Measurements from ENCODE around the gene TTLL12. TPM values are rescaled to one million over a fixed set of nuclear protein-coding genes. Genes with fewer than 3 reads are reported as not detected.

The TTLL12 gene
- total RNA-seq, 1 donor from 2014 or later: 21.4 TPM

DNA sequence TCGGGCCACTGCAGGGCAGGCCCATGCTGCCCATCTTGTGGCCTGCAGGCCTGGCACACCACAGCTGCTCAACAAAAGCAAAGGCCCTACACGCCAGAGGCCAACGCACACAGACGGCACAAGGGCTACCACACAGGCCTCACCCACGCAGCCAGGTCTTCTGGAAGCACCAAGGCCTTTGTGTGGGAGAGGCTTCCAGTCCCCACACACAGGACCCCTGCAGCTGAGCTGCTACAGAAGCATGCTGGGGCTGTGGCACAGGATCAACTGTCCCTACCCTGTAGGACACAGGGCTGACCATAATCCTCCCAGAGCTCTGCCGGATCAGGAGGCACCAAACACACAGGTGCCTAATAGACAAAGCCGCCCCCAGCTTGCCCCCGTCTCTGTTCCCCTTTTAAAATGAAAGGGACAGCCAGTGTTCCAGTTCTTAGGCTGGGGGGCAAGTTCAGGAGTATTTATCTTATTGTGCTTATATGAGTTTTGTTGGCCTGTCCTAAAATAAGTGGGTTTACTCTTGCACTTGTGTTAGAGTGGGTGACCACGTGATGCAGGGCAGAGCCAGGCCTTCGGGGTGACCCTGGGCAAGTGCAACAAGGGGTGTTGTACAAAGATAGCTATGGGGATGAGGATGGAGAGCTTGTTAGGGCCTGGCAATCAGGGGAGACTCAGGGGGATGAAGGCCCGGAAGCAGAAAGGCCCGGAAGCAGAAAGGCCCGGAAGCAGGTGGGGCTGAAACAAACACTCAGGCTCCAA is 5.4 kb downstream of the TTLL12 start:
- H3K4me3 ChIP-seq (ENCODE audit: insufficient read depth, low read depth, low read length): no peak overlapping the region
- no peak overlapping the region for H2AFZ ChIP-seq (ENCODE audit: low read depth, low read length)
- peaks cover 47% of the 10 kb centered on the region for H3K79me2 ChIP-seq (ENCODE audit: insufficient read depth, low read length)
- no peak overlapping the region for H3K9ac ChIP-seq (ENCODE audit: low read length)
- DNase-seq (ENCODE audit: low read depth) (no peak), FAIRE-seq (no peak)
- TF ChIP-seq, protein P1, sequence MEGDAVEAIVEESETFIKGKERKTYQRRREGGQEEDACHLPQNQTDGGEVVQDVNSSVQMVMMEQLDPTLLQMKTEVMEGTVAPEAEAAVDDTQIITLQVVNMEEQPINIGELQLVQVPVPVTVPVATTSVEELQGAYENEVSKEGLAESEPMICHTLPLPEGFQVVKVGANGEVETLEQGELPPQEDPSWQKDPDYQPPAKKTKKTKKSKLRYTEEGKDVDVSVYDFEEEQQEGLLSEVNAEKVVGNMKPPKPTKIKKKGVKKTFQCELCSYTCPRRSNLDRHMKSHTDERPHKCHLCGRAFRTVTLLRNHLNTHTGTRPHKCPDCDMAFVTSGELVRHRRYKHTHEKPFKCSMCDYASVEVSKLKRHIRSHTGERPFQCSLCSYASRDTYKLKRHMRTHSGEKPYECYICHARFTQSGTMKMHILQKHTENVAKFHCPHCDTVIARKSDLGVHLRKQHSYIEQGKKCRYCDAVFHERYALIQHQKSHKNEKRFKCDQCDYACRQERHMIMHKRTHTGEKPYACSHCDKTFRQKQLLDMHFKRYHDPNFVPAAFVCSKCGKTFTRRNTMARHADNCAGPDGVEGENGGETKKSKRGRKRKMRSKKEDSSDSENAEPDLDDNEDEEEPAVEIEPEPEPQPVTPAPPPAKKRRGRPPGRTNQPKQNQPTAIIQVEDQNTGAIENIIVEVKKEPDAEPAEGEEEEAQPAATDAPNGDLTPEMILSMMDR (IDR thresholded peaks at IDR 0.05; ENCODE audit: insufficient read depth, low read depth, low read length): no peak
- no peak for TF ChIP-seq EZH2 (IDR thresholded peaks at IDR 0.05; ENCODE audit: insufficient read depth, low read length)
- peaks cover 17% of the 10 kb centered on the region for H3K36me3 Mint-ChIP-seq (ENCODE audit: low read depth, unreplicated experiment)
- H3K27me3 ChIP-seq (ENCODE audit: insufficient read depth, low read length): no peaks in the 10 kb centered on the region
- no peaks in the 10 kb centered on the region for H3K9me3 Mint-ChIP-seq (ENCODE audit: unreplicated experiment)
- H3K36me3 ChIP-seq (ENCODE audit: insufficient read depth, low read length): no peaks in the 10 kb centered on the region
- H3K27ac ChIP-seq (ENCODE audit: low read depth, low read length): no peak overlapping the region
- no peak overlapping the region for H3K27ac Mint-ChIP-seq (ENCODE audit: unreplicated experiment)
- peaks cover 24% of the 10 kb centered on the region for H3K4me1 ChIP-seq (ENCODE audit: insufficient read depth, low read length)
- H3K27me3 Mint-ChIP-seq (ENCODE audit: low read depth, unreplicated experiment): no peaks in the 10 kb centered on the region
- peaks cover 18% of the 10 kb centered on the region for H4K20me1 ChIP-seq (ENCODE audit: insufficient read depth, low read length)
- H3K9me3 ChIP-seq (ENCODE audit: insufficient read depth, low read depth, low read length): no peaks in the 10 kb centered on the region
- peaks cover 5% of the 10 kb centered on the region for H3K4me1 Mint-ChIP-seq (ENCODE audit: low read depth, unreplicated experiment)
- no peak overlapping the region for H3K4me3 Mint-ChIP-seq (ENCODE audit: unreplicated experiment)
- no peak overlapping the region for H3K4me2 ChIP-seq (ENCODE audit: low read length)

- TF ChIP-seq, protein P1 (IDR thresholded peaks at IDR 0.05; ENCODE audit: insufficient read depth, low read depth, low read length): no peak
- no peak for TF ChIP-seq EZH2 (IDR thresholded peaks at IDR 0.05; ENCODE audit: insufficient read depth, low read length)
- Mint-ChIP-seq H3K4me1 (ENCODE audit: low read depth, unreplicated experiment) (peaks cover 5% of the 10 kb centered on the region), H3K27ac (ENCODE audit: unreplicated experiment) (no peak overlapping the region), H3K4me3 (ENCODE audit: unreplicated experiment) (no peak overlapping the region), H3K27me3 (ENCODE audit: low read depth, unreplicated experiment) (no peaks in the 10 kb centered on the region), H3K36me3 (ENCODE audit: low read depth, unreplicated experiment) (peaks cover 17% of the 10 kb centered on the region), H3K9me3 (ENCODE audit: unreplicated experiment) (no peaks in the 10 kb centered on the region)
- H3K27me3 ChIP-seq (ENCODE audit: insufficient read depth, low read length): no peaks in the 10 kb centered on the region
- DNase-seq (ENCODE audit: low read depth): no peak
- no peak for FAIRE-seq
- no peak overlapping the region for H2AFZ ChIP-seq (ENCODE audit: low read depth, low read length)
- peaks cover 17% of the 10 kb centered on the region for H4K20me1 ChIP-seq (ENCODE audit: insufficient read depth, low read length)
- no peaks in the 10 kb centered on the region for H3K9me3 ChIP-seq (ENCODE audit: insufficient read depth, low read depth, low read length)
- peaks cover 18% of the 10 kb centered on the region for H3K4me1 ChIP-seq (ENCODE audit: insufficient read depth, low read length)
- H3K27ac ChIP-seq (ENCODE audit: low read depth, low read length): no peak overlapping the region
- H3K79me2 ChIP-seq (ENCODE audit: insufficient read depth, low read length): peaks cover 39% of the 10 kb centered on the region
- no peak overlapping the region for H3K4me3 ChIP-seq (ENCODE audit: insufficient read depth, low read depth, low read length)
- H3K9ac ChIP-seq (ENCODE audit: low read length): no peak overlapping the region
- H3K4me2 ChIP-seq (ENCODE audit: low read length): no peak overlapping the region
- no peaks in the 10 kb centered on the region for H3K36me3 ChIP-seq (ENCODE audit: insufficient read depth, low read length)
Observed at GRCh38 chr22:43180670-43181069, 6.3 kb downstream of the TTLL12 start.

GRCh38 chr22:43179911-43180195 is 7.1 kb downstream of the TTLL12 start:
- Histone ChIP-seq H3K36me3 (ENCODE audit: insufficient read depth, low read length) (no peaks in the 10 kb centered on the region), H3K27me3 (ENCODE audit: insufficient read depth, low read length) (no peaks in the 10 kb centered on the region), H3K9me3 (ENCODE audit: insufficient read depth, low read depth, low read length) (no peaks in the 10 kb centered on the region), H2AFZ (ENCODE audit: low read depth, low read length) (no peak overlapping the region), H3K4me2 (ENCODE audit: low read length) (no peak overlapping the region), H4K20me1 (ENCODE audit: insufficient read depth, low read length) (peaks cover 12% of the 10 kb centered on the region), H3K4me3 (ENCODE audit: insufficient read depth, low read depth, low read length) (no peak overlapping the region), H3K27ac (ENCODE audit: low read depth, low read length) (no peak overlapping the region), H3K4me1 (ENCODE audit: insufficient read depth, low read length) (peaks cover 13% of the 10 kb centered on the region), H3K79me2 (ENCODE audit: insufficient read depth, low read length) (peaks cover 34% of the 10 kb centered on the region), H3K9ac (ENCODE audit: low read length) (no peak overlapping the region)
- no peak overlapping the region for H3K4me3 Mint-ChIP-seq (ENCODE audit: unreplicated experiment)
- DNase-seq (ENCODE audit: low read depth) (no peak), FAIRE-seq (no peak)
- H3K27ac Mint-ChIP-seq (ENCODE audit: unreplicated experiment): no peak overlapping the region
- peaks cover 17% of the 10 kb centered on the region for H3K36me3 Mint-ChIP-seq (ENCODE audit: low read depth, unreplicated experiment)
- H3K27me3 Mint-ChIP-seq (ENCODE audit: low read depth, unreplicated experiment): no peaks in the 10 kb centered on the region
- TF ChIP-seq, protein P1 (IDR thresholded peaks at IDR 0.05; ENCODE audit: insufficient read depth, low read depth, low read length): no peak
- no peak for TF ChIP-seq EZH2 (IDR thresholded peaks at IDR 0.05; ENCODE audit: insufficient read depth, low read length)
- H3K4me1 Mint-ChIP-seq (ENCODE audit: low read depth, unreplicated experiment): peaks cover 5% of the 10 kb centered on the region
- no peaks in the 10 kb centered on the region for H3K9me3 Mint-ChIP-seq (ENCODE audit: unreplicated experiment)

Data from astrocyte (in vitro differentiated cells and primary cell).